NCI-H1105 treated with DMSO at 0.1 percent for 48 hours (cell line): ENCODE data around the gene PRIM2.
"Not testable (repeated sequence)": the region's sequence is repeated elsewhere in the genome, so short reads cannot be mapped to it uniquely, and the experiment has no call there.

Experiments used
- DNase-seq: peaks from one replicate; lab custom pipeline; 2025; lab: John Stamatoyannopoulos, UW

The PRIM2 gene

GRCh38 chr6:57317060-57317943 is at the start of gene PRIM2:
Gene PRIM2 (plus strand): TSS chr6:57317630. CDS start chr6:57318446, 816 bp downstream.
- peak; percentile 92 for DNase-seq

- no peak for DNase-seq
Measured at GRCh38 chr6:57268294-57268640, 49.2 kb upstream of the PRIM2 start.

- DNase-seq, result not testable (repeated sequence)
Measured at GRCh38 chr6:57274113-57274824, 43.2 kb upstream of the PRIM2 start.

GRCh38 chr6:57275384-57275783 is 42.0 kb upstream of the PRIM2 start:
- DNase-seq, result no peak

GRCh38 chr6:57276946-57277345 is 40.5 kb upstream of the PRIM2 start:
- DNase-seq, result no peak

- DNase-seq, result no peak
Measured at GRCh38 chr6:57278570-57278969, 38.9 kb upstream of the PRIM2 start.

- DNase-seq, result no peak
Measured at GRCh38 chr6:57279013-57279412, 38.4 kb upstream of the PRIM2 start.

GRCh38 chr6:57283106-57283505 is 34.3 kb upstream of the PRIM2 start:
- DNase-seq, result peak; percentile 22

GRCh38 chr6:57283911-57284455 is 33.4 kb upstream of the PRIM2 start:
- DNase-seq, result no peak

GRCh38 chr6:57288136-57288535 is 29.3 kb upstream of the PRIM2 start:
- DNase-seq, result not testable (repeated sequence)

- DNase-seq, result not testable (repeated sequence)
Measured at GRCh38 chr6:57293472-57293871, 24.0 kb upstream of the PRIM2 start.

- no peak for DNase-seq
Measured at GRCh38 chr6:57294862-57295445, 22.5 kb upstream of the PRIM2 start.

- DNase-seq, result no peak
Measured at GRCh38 chr6:57297505-57297904, 19.9 kb upstream of the PRIM2 start.

GRCh38 chr6:57298741-57299140 is 18.7 kb upstream of the PRIM2 start:
- DNase-seq, result no peak

- DNase-seq, result no peak
Measured at GRCh38 chr6:57301757-57302156, 15.7 kb upstream of the PRIM2 start.

- DNase-seq, result no peak
Measured at GRCh38 chr6:57302477-57302876, 15.0 kb upstream of the PRIM2 start.

- DNase-seq, result no peak
Measured at GRCh38 chr6:57303931-57304681, 13.3 kb upstream of the PRIM2 start.

GRCh38 chr6:57305107-57305506 is 12.3 kb upstream of the PRIM2 start:
- DNase-seq, result no peak

- no peak for DNase-seq
Measured at GRCh38 chr6:57305761-57306160, 11.7 kb upstream of the PRIM2 start.

GRCh38 chr6:57306273-57306672 is 11.2 kb upstream of the PRIM2 start:
- DNase-seq, result no peak

GRCh38 chr6:57307850-57308249 is 9.6 kb upstream of the PRIM2 start:
- no peak for DNase-seq

GRCh38 chr6:57308755-57309154 is 8.7 kb upstream of the PRIM2 start:
- not testable (repeated sequence) for DNase-seq
